Measurements from ENCODE around the gene PPHLN1.
"Not testable (repeated sequence)": the region's sequence is repeated elsewhere in the genome, so short reads cannot be mapped to it uniquely, and the experiment has no call there.

The PPHLN1 gene

GRCh38 chr12:42322567-42322966, 3.4 kb upstream of the PPHLN1 start:
- DNase-seq (ENCODE audit: low read depth in 2 of 2), result no peak

- no peak for DNase-seq (ENCODE audit: low read depth in 2 of 2)
These were observed 2.1 kb upstream of the PPHLN1 start for GRCh38 chr12:42323856-42324255.

- no peak for DNase-seq (ENCODE audit: low read depth in 2 of 2)
These were observed 678 bp upstream of the PPHLN1 start for GRCh38 chr12:42325326-42325652.

- no peak for DNase-seq (ENCODE audit: low read depth in 2 of 2)
These were observed 717 bp downstream of the PPHLN1 start for GRCh38 chr12:42326541-42327226.

GRCh38 chr12:42327227-42327590, 1.2 kb downstream of the PPHLN1 start:
- no peak for DNase-seq (ENCODE audit: low read depth in 2 of 2)

- DNase-seq (ENCODE audit: low read depth in 2 of 2), result not testable (repeated sequence)
These were observed 4.1 kb downstream of the PPHLN1 start for GRCh38 chr12:42330097-42330496.

GRCh38 chr12:42332301-42333285, 6.6 kb downstream of the PPHLN1 start:
- no peak for DNase-seq (ENCODE audit: low read depth in 2 of 2)

GRCh38 chr12:42336286-42336685, 10.3 kb downstream of the PPHLN1 start:
- no peak for DNase-seq (ENCODE audit: low read depth in 2 of 2)

GRCh38 chr12:42338280-42338679, 12.3 kb downstream of the PPHLN1 start:
- DNase-seq (ENCODE audit: low read depth in 2 of 2), result no peak

GRCh38 chr12:42342028-42342427, 16.1 kb downstream of the PPHLN1 start:
- DNase-seq (ENCODE audit: low read depth in 2 of 2), result no peak

- no peak for DNase-seq (ENCODE audit: low read depth in 2 of 2)
These were observed 17.8 kb downstream of the PPHLN1 start for GRCh38 chr12:42343721-42344120.

- no peak for DNase-seq (ENCODE audit: low read depth in 2 of 2)
These were observed 20.5 kb downstream of the PPHLN1 start for GRCh38 chr12:42346403-42347002.

GRCh38 chr12:42349119-42350020, 23.4 kb downstream of the PPHLN1 start:
- DNase-seq (ENCODE audit: low read depth in 2 of 2), result not testable (repeated sequence)

GRCh38 chr12:42350021-42350407, 24.0 kb downstream of the PPHLN1 start:
- not testable (repeated sequence) for DNase-seq (ENCODE audit: low read depth in 2 of 2)

- DNase-seq (ENCODE audit: low read depth in 2 of 2), result no peak
These were observed 30.4 kb downstream of the PPHLN1 start for GRCh38 chr12:42356344-42356743.

- DNase-seq (ENCODE audit: low read depth in 2 of 2), result no peak
These were observed 34.9 kb downstream of the PPHLN1 start for GRCh38 chr12:42360747-42361403.

- no peak for DNase-seq (ENCODE audit: low read depth in 2 of 2)
These were observed 36.1 kb downstream of the PPHLN1 start for GRCh38 chr12:42361909-42362646.

- no peak for DNase-seq (ENCODE audit: low read depth in 2 of 2)
These were observed 36.8 kb downstream of the PPHLN1 start for GRCh38 chr12:42362647-42363260.

- DNase-seq (ENCODE audit: low read depth in 2 of 2), result no peak
These were observed 38.7 kb downstream of the PPHLN1 start for GRCh38 chr12:42364692-42365091.

GRCh38 chr12:42365486-42365885, 39.5 kb downstream of the PPHLN1 start:
- DNase-seq (ENCODE audit: low read depth in 2 of 2), result no peak

All from stimulated activated CD8-positive, alpha-beta memory T cell treated with anti-CD3 and anti-CD28 coated beads, Interleukin-15, amount 100 ng/mL, for 4 hours (primary cell).